SK-N-MC (cell line): ENCODE results near the gene CFAP57.

ENCODE experiments used
- EZH2 ChIP-seq: fragments of 200-600 bp; sonication (generic); IDR thresholded peaks from one replicate; pipeline ENCODE4 v1.6.1; 2017; ENCODE audit warnings: antibody characterized with exemption
- POLR2AphosphoS5 ChIP-seq: IDR thresholded peaks from 2 replicates; pipeline ENCODE4 v1.6.1; 2012; ENCODE audit warnings: mild to moderate bottlenecking, low read depth, low read length, borderline replicate concordance

GRCh38 chr1:43298055-43298454 lies 125.9 kb downstream of the CFAP57 start:
- no peak for TF ChIP-seq EZH2
- no peak for TF ChIP-seq POLR2AphosphoS5
